AG10803 (cell line): ENCODE results near the gene ACTL8.

Experiments used
- DNase-seq: peaks from one replicate; pipeline ENCODE4 v3.0.0; 2010; ENCODE audit warnings: low read depth
- H3K4me3 ChIP-seq: 2 replicates; pipeline ENCODE4 v1.5.1; 2011; ENCODE audit warnings: mild to moderate bottlenecking, low read length, control low read depth
- CTCF ChIP-seq: conservative IDR thresholded peaks from 2 replicates; pipeline ENCODE4 v1.5.1; 2011; ENCODE audit warnings: mild to moderate bottlenecking, low read length, control low read depth, inconsistent platforms

The ACTL8 gene

GRCh38 chr1:17752356-17752755 lies 2.8 kb upstream of the ACTL8 start:
- DNase-seq: no peak
- no peak for TF ChIP-seq CTCF
- H3K4me3 ChIP-seq: no peak overlapping the region

GRCh38 chr1:17757426-17757825 lies 2.3 kb downstream of the ACTL8 start:
- no peak for TF ChIP-seq CTCF
- no peak for DNase-seq
- H3K4me3 ChIP-seq: no peak overlapping the region

GRCh38 chr1:17759114-17759513 lies 4.0 kb downstream of the ACTL8 start:
- DNase-seq: no peak
- peak; percentile 8; the same call in 1 of the 2 replicates for TF ChIP-seq CTCF
- no peak overlapping the region for H3K4me3 ChIP-seq

GRCh38 chr1:17762313-17762712 lies 7.2 kb downstream of the ACTL8 start:
- DNase-seq: no peak
- no peak for TF ChIP-seq CTCF
- no peak overlapping the region for H3K4me3 ChIP-seq

GRCh38 chr1:17763417-17763816 lies 8.3 kb downstream of the ACTL8 start:
- no peak for TF ChIP-seq CTCF
- no peak overlapping the region for H3K4me3 ChIP-seq
- no peak for DNase-seq

- TF ChIP-seq CTCF: no peak
- DNase-seq: no peak
- H3K4me3 ChIP-seq: no peak overlapping the region
Measured at GRCh38 chr1:17763995-17764394, 8.9 kb downstream of the ACTL8 start.

- DNase-seq: no peak
- TF ChIP-seq CTCF: no peak
- no peak overlapping the region for H3K4me3 ChIP-seq
Measured at GRCh38 chr1:17764591-17764990, 9.5 kb downstream of the ACTL8 start.
